Activated naive CD4-positive, alpha-beta T cell treated with Interleukin-2 at 50 U/mL for 16 hours (primary cell): ENCODE data around the gene VWA5B1.

Experiments
- DNase-seq: peaks from one replicate; pipeline ENCODE4 v3.0.0-alpha.2; 2020

Gene VWA5B1

DNA sequence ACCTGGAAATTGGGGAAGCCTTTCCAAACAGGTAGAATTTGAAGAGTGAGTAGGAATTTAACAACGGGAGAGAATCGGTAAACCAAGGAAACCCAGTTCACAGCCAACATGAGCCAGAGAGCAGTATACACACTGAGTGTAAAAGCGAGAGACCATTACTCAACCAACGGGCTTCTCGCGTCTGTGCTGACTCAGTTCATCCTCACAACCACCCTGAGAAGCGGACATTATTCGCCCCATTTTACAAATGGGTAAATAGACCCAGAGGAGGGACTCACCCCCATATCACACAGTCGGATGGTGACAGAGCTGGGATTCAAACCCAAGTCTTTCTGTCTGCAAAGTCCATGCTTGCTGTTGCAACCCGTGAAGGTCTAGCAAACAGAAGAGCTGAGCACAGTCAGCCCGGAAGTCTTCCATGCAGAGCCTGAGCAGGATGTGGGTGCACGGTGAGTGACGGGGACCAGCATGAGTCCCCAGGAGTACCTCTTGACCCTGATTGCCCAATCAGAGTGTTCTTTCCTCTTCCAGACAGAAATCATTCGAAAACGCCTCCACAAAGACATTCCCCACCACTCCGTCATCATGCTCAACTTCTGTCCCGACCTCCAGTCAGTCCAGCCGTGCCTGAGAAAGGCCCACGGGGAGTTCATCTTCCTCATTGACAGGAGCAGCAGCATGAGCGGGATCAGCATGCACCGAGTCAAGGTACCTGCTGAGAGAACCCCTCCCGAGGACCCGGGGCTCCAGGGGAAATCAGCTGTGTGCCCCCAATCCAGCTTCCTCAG, 32.3 kb downstream of the VWA5B1 start:
- DNase-seq, result peak; percentile 49

- DNase-seq, result no peak
Observed at GRCh38 chr1:20323613-20323920, 32.9 kb downstream of the VWA5B1 start.

DNA sequence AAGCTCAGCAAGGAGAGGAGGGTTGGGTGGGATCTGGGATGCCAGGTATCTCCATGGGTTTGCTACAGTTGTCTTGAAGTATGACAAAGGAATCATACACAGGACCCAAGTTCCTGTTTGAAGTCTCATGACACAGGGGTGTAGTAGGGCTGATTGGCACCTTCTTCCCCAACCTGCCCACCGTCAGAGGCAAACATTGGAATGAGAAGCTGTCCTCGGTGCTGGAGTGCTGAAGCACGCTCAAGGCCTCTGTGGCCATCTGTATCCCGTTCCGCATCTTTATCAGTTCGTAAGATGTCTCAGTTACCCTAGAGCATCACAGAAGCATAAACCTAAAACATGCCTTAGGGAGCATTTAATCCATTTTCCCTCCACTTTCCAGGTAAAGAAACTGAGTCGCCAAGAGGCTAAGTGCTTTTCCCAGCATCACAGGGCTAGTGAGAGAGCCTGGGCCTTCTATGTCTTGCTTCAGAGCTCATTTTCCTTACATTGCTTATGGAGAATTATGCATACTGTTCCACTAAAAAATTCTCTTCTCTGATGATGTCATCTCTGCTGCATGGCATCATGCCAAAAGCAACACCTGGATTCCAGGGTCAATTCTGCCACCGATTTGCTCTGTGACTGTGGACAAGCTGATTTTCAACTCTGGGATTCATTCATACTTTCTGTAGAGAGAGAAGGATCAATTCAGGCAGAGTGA, 34.2 kb downstream of the VWA5B1 start:
- no peak for DNase-seq

- no peak for DNase-seq
Observed at GRCh38 chr1:20325407-20325843, 34.8 kb downstream of the VWA5B1 start.

- DNase-seq, result no peak
Observed at GRCh38 chr1:20325844-20326420, 35.3 kb downstream of the VWA5B1 start.

DNA sequence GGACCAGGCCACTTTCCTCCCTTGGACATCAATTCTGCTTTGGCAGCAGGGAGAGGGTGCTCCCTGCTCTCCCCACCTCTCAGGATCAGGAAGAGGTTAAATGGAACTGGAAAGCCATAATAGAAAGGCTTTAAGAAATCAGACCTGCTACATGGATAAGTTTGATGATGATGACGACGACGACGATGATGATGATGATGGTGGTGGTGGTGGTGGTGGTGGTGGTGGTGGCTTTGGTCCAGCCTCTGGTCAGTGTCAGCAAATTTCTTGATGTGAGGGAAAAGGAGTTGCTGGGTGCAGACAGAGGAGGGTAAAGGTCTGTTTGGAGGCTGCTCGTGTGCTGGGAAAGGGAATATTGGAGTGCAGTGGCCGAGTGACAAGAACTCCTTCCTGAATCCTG, 36.8 kb downstream of the VWA5B1 start:
- no peak for DNase-seq

- DNase-seq, result no peak
Observed at GRCh38 chr1:20328201-20328600, 37.5 kb downstream of the VWA5B1 start.

DNA sequence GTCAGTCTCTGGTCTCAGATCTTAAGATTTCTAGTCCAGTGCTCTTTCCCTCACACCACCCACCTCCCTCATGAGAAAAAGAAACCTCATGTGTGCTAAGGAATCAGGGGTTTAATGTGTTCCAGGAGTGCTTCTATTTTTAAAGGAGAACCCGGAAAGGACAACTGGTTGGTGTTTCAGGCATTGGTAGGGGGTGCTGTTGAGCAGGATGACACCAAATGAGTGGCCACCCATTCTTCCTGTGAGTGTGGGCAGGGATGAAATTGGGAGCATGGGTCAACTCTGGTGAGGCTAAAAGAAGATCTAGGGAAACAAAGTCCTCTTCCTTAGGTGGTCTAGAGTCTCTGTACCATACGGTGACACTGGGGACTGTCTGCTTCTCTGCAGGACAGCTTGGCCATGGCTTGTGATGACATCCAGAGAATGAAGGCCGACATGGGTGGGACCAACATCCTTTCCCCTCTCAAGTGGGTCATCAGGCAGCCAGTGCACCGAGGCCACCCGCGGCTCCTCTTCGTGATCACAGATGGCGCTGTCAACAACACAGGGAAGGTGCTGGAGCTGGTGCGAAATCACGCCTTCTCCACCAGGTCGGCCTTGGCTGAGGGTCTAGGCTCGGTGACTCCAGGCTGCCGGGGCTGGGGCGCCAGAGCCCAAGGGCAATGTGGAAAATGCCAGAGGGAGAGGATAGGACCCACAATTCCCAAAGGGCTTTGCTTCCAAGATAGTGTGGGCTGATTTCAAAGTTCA, 39.3 kb downstream of the VWA5B1 start:
- DNase-seq, result no peak

DNA sequence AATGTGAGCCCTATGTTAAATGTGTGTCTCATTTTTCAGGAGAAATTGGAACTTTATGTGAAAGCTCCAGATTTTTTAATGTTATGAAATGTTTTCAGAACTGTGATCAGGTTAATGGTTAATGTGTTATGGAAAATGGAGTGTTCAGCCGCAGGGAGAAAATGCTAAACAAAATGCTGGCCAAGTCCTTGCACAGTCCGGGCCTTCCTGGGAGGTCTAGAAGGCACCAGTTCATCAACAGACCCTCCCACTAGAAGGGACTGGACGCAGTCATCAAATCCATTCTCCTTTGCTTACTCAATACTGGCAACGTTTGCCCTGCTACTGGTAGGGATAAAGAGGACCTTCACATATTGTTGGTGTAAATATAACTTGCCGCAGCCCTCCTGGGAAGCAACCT, 43.4 kb downstream of the VWA5B1 start:
- DNase-seq, result no peak

GRCh38 chr1:20336105-20336605, 45.5 kb downstream of the VWA5B1 start:
- no peak for DNase-seq

- no peak for DNase-seq
Observed at GRCh38 chr1:20337581-20337980, 46.9 kb downstream of the VWA5B1 start.

- DNase-seq, result no peak
Observed at GRCh38 chr1:20339811-20340457, 49.3 kb downstream of the VWA5B1 start.

DNA sequence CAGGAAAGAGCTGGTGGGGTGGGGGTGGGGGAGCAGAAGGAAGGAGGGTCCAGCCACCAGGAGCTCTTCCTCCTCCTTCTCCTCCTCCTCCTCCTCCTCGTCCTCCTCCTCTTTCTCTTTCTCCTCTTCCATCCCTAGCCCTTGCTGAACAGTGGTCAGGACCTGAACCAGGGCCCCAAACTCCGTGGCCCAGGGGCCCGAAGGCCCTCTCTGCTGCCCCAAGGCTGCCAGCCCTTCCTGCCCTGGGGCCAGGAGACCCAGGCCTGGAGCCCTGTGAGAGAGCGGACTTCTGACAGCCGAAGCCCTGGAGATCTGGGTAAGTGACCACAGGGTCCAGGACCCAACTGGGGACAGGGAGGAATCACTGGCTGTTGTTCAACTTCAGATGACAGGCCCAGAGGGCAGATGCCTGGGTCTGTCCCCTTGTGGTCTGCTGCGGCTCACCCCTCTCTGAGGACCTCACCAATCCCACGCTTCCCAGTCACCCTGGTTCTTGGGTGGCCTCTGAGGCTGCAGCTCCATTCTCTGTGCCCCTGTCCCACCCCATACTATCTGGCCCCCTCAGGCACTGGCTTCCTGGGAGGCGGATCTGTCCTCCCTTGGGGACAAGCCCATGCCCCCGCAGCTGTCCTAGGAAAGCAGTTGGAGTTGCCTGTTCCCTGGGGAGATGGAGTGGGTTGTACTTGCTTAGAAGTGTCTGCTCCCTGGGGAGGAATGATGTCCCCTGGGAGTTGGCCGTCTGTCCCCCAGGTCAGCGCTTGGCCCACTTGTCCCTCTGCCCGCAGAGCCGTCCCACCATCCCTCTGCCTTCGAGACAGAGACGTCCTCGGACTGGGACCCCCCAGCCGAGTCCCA, 51.8 kb downstream of the VWA5B1 start:
- no peak for DNase-seq

DNA sequence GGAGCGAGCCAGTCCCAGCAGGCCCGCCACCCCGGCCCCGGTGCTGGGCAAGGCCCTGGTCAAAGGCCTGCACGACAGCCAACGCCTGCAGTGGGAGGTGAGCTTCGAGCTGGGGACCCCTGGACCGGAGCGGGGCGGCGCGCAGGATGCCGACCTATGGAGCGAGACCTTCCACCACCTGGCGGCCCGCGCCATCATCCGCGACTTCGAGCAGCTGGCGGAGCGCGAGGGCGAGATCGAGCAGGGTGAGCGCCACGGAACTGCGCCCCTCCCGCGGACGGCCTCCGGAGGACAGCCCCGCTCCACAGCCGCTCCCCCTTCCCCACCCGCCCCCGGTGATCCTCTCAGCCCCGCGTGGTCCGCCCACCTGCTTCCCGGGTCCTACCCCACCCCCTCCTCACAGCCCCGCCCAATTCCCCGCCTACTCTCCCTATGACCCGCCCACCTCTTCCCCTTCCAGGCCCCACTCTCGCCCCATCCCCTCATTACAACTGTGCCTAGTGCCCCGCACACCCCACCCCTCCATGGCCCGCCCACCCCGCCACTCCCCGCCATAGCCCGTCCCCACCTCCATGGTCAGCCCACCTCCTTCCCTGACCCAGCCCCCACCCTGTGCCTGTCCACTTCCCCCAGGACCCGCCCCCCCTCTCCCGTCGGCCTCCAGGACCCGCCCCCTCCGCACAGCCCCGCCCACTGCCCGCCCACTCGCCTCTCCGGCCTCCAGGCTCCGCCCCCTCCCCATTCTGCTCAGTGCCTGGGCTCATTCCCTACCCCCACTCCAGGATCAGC, 52.7 kb downstream of the VWA5B1 start:
- DNase-seq, result peak; percentile 19

GRCh38 chr1:20343938-20344302, 53.2 kb downstream of the VWA5B1 start:
- DNase-seq, result no peak

- no peak for DNase-seq
Observed at GRCh38 chr1:20344738-20345137, 54.1 kb downstream of the VWA5B1 start.

- no peak for DNase-seq
Observed at GRCh38 chr1:20345419-20345818, 54.7 kb downstream of the VWA5B1 start.

DNA sequence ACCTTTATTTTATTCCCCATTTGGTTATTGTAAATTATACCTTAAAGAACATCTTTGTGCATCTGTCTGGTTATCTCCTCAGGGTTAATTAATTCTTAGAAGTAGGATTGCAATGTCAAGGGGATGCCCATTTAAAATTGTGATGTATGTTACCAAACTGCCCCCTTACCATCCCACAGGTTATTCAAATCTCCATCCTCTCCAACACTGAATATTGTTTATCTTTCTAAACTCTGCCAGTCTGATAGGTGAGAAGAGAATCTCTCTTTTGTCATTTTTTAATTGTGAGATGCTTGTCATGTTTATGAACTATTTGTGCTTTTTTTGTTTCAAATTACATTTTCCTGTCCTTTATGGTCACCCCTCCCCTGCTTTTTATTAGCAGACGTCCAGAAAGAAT, 55.8 kb downstream of the VWA5B1 start:
- DNase-seq, result no peak

DNA sequence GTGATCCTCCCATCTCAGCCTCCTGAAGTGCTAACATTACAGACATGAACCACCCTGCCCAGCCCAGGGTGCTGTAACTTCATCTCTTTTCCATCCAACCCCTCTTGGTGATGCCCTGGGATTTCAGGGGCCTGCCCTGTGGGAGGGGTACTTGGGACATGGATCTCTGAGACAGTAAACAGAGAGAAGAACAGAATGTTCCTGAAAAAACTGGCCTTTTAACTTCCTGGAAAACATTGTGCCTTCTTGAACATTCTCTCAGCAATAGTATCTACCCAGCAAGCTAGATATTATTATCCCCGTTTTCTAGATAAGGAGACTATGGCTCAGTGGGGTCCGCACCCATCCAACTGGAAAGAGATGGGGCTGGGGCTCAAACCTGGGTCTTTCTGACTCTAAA, 57.0 kb downstream of the VWA5B1 start:
- DNase-seq, result no peak

- DNase-seq, result no peak
Observed at GRCh38 chr1:20348326-20348915, 57.7 kb downstream of the VWA5B1 start.

DNA sequence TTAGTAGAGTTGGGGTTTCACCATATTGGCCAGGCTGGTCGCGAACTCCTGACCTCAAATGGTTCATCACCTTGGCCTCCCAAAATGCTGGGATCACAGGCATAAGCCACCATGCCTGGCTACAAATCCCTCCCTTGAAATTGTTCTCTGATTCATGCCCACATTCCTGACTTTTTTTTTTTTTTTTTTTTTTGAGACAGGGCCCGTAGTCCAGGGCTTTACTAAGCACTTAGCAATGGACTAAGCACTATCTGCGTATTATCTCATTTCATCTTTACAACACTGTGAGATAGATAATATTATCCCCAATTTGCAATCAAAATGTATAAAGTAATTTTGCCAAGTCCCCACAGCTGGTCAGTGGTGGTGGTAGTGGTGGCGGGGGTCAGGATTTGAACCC, 58.9 kb downstream of the VWA5B1 start:
- no peak for DNase-seq
